Anterior cingulate cortex (tissue), 58 donors: Measurements from ENCODE around the gene SHISA2.
"Not testable (repeated sequence)": the region's sequence is repeated elsewhere in the genome, so short reads cannot be mapped to it uniquely, and the experiment has no call there.

Experiments used
- DNase-seq, 58 donors: peaks; one replicate each; lab custom pipeline; 2025; lab: John Stamatoyannopoulos, UW

SHISA2 gene

DNA sequence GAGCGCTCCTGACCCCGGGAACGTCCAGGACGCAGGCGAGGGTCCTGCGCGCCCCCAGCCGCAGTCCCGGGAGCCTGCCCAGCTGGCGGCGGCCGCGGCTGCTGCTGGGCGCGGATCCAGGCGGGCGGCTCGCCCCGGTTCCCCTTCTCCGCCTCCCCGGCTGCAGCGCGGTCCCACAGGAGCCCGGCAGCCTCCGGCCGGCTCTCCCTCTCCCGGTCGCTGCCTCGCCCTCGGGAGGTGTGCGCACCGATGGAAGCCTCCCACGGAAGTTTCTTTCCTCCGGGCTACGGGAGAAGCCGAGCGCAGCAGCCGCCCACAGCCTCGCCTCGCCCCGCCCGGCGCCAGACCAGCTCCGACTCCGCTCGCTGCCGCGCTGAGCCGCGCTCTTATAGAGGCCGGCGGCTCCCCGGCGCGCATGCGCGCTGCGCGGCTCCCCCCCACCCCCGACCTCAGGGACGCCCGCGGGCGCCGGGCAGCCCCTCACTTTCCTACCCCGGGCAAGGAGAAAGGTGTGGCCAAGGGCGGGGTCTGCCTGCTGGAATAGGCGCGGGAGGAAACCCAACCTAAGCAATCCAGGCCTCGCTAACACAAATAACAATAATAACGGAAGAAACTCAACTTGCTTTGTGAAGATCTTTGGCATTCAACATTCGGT is at the start of gene SHISA2:
TSS of gene SHISA2 (minus strand) at position 360 of the 655 bp plus-strand sequence. CDS start 1,041 bp downstream, outside the sequence.
- peak in 36 of 58 donors; percentile 13 to 64 (median 40) for DNase-seq

DNA sequence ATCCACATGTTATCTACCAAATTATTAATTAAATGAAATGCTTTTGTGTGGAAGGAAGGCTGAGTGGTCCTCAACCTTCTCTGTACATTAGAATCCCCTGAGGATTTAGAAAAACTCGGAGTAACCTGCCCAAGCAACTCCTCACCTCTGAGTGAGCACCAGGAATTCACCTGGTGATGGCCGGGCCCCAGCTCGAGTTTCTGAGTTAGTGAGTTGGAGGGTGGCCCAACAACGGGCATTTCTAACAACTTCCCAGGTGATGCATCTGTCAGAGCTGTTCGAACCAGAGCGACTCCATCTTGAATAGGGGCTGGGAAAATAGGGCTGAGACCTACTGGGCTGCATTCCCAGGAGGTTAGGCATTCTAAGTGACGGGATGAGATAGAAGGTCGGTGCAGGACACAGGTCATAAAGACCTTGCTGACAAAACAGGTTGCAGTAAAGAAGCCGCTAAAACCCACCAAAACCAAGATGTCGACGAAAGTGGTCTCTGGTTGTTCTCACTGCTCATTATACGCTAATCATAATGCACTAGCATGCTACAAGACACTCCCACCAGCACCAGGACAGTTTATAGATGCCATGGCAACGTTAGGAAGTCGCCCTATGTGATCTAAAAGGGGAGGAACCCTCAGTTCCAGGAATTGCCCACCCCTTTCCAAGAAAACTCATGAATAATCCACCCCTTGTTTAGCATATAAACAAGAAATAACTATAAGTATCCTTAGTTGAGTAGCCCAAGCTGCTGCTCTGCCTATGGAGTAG is 44.2 kb upstream of the SHISA2 start:
- no peak for DNase-seq

DNA sequence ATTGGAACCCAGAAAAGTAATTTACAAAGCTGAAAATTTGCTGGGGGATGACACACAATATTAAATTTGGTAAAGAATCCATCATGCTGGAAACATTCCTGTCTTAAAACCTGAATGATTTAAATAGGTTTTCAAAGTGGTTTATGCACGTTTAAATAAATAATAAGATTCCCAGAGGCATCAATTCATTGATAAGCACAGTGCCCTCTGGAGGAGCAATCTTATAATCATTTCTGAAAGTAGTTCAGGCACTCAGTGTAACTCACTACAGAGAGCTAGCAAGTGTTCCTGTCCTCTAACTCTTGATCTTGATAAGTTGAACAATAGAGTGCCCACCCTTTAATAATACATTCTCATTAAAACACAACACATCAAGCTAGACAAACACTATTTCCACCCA is 43.5 kb upstream of the SHISA2 start:
- DNase-seq: no peak

DNA sequence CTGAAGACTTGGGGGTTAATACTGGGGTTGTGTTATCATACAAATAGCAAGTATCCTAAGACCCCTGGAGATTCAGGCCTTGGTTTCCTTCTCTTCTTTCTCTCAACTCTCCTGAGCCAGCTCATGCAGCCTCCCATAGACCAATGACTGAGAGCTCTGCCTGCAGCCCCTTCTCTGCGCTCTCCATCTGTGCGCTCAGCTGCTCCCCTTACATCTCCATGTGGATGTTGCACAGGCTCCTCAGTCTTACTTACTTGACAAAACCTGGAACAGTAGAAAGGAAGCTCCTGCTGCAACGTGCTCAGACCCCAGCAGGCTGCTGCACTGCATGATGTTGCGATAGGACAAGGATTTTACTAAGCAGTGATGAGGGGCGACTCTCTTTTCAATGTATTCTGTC is 25.0 kb upstream of the SHISA2 start:
- not testable (repeated sequence) for DNase-seq

- no peak for DNase-seq
Measured at GRCh38 chr13:26075498-26075897, 23.7 kb upstream of the SHISA2 start.

- no peak for DNase-seq
Measured at GRCh38 chr13:26074706-26075105, 22.9 kb upstream of the SHISA2 start.

DNA sequence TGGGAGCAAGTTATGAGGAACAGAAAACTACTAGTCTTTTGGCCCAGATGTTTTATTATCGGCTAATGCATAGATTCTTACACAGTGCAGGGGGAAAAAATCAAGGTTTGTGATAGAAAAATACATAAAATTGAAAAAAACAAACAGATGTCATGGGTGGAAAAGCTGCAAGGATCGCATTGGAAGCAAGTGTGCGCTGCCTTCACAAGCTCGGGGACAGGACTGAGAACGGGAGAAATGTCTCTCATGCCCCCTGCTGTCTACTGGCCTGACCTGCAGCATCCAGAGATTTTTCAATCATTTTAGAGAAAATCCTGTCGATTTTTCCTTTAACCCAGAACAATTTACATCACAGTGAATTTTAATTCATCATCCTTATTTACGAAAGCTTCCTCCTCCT is 20.5 kb upstream of the SHISA2 start:
- DNase-seq: not testable (repeated sequence)

DNA sequence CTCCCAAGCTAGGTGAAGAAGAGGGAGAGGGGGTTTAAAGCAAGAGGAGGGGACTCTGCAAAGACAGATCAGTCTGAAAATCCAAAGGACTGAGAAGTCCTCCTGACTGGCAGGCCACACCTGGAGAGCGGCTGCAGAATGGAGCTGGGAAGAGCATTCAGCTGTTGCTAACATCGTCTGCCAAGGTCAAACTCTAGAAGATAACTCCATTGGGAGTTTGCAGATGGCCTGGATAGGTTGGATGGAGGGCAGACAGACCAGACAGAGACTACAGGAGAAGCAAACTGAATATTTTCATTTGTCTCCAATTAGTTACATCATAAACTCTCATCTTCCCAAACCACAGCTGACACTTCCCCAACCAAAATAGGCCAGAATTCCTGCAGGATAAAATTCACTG is 19.9 kb upstream of the SHISA2 start:
- DNase-seq: no peak

DNA sequence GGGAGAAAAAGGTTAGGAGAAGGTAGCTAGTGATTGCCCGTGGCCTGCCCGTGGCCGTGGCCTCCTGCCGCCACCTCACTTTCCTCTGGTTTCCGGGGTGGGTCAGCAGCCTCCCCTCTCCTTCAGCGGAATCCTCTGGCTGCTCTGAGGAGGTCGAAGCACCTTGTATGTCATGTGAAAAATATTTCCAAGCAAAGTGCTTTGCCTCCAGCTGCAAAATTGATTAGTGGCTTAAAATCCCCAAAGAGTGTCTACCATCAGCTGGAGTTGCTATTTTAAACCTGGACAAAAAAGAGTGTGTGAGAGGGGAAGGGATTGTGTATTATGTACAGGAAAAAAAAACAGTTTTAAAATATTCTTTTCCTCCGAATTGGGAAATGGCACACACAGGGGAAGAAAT is 17.8 kb upstream of the SHISA2 start:
- DNase-seq: not testable (repeated sequence)

DNA sequence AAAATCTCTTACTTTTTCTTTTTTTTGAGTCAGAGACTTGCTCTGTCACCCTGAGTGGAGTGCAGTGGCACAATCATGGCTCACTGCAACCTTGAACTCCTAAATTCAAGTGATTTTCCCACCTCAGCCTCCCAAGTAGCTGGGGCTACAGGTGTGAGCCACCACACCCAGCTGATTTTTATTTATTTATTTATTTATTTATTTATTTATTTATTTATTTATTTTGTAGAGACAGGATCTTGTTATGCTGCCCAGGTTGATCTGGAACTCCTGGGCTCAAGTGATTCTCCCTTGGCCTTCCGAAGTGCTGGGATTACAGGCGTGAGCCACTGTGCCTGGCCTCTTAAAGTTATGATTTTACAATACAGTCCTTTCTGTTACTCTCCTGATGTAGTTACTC is 16.6 kb upstream of the SHISA2 start:
- DNase-seq: not testable (repeated sequence)

DNA sequence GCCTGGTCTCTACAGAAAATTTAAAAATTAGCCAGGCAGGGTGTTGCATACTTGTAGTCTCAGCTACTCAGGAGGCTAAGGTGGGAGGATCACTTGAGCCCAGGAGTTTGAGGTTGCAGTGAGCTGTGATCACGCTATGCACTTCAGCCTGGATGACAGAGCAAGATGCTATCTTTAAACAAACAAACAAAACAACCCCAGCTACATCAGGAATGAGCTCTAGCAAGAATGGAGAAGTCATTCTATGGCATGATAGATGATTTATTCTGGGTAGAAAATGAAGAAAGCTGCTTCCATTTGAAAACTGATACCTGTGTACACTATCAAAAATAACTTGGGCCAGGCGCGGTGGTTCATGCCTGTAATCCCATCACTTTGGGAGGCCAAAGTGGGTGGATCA is 15.8 kb upstream of the SHISA2 start:
- no peak for DNase-seq

GRCh38 chr13:26066492-26066891 is 14.7 kb upstream of the SHISA2 start:
- not testable (repeated sequence) for DNase-seq

DNA sequence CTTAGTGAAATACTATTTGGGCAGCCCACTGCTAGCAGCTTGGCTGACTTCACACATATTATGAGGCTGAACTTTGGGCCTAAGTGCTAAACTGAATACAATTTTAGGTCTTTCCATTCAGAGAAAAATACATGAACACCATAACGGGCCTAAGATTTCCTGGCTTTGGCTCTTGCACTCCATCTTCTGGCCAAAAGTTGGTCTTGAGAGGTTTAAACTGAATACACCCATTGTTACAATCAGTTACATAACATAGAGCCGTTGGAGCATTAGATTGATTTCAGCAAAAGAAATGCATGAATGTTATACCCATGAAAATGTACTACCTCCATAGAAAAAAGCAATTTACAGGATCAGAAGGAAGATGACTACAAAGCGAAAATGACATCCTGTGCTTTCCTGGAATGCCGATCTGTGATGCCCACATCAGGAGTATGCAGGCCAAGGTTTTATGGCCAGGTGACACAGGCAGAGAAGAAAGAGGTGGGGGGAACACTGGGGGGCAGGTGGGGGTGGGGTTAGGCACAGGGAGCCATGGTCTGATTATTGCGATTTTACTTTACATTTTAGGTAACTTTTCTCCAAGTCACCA is 11.1 kb upstream of the SHISA2 start:
- DNase-seq: peak in 31 of 58 donors; percentile 3 to 80 (median 26)

- DNase-seq: no peak
Measured at GRCh38 chr13:26061947-26062346, 10.1 kb upstream of the SHISA2 start.

DNA sequence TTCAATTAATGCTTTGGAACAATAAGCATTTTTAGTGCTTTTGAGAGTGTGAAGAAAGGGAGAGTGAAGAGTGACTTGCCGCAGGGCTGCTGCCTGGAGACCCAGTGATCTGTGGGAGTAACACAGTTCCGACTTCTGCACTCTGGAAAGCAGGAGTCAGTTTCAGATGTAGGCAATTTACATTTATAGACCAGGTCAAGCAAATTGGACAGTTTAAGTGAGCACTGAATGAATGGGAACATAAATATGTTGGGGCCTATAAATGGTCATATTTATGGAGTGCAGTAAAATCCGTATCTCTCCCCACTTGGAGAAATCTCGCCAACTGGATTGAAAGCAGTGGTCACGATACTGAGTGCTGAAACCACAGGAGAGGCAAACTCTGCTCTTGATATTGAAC is 9.4 kb upstream of the SHISA2 start:
- DNase-seq: no peak

DNA sequence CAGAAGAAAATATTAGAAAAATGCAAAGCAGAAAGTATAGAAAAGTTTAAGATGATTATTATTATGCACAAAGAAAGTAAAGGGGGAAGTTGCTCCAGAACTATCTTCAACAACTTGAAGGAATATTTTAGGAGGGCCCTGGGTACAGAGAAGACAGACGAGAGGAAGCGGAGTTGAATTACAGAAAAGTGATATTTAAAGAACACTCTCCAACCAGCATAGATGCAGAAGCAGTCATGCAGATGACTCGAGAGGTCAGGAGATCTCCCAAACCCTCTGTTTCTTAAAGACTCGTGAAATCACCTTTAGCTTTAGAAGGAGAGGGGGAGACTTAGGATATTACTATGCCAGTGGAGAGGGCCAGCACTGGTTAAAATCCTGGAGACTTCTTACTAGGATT is 8.5 kb upstream of the SHISA2 start:
- DNase-seq: no peak

GRCh38 chr13:26058704-26059103 is 6.9 kb upstream of the SHISA2 start:
- no peak for DNase-seq

DNA sequence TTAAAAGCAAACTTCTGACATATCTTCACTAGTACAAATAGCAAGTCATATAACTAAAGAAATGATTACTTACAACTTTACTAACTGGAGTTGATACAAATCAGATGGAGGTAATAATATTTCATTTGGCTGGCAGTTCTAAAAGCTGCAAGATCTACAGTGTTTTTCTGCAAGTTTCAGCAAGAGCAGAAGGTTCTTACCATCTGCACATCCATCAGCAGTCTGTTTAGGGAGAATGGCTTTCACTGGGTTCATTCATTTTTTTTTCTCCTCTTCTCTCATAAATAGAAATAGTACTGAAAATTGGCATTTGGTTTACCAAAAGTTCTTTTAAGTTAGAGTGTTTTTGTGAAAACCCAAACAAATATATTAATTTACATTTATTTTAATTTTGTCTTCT is 3.1 kb upstream of the SHISA2 start:
- no peak for DNase-seq

GRCh38 chr13:26053418-26053980 is 1.7 kb upstream of the SHISA2 start:
- no peak for DNase-seq

DNA sequence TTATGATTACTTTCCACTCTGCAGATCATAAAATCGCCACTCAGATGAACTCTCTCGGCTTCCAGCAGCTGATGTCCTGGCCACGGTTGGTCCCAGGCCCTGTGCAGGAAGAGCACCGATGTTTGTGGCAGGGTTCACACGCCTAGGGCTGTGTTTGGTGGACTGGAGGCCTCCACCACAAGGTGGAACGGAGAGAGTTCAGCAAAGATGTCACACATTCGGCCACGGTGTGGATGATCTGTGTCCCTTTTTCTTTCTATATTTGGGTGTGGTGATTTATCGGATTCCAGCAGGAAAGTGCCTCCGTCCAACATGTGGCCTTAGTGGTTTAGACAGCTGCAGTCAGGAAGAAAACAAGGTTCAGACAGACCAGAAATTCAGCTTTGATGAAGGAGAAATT is 521 bp upstream of the SHISA2 start:
- peak in 2 of 58 donors; percentile 16 to 38 for DNase-seq

GRCh38 chr13:26051231-26051656 is 572 bp downstream of the SHISA2 start:
- DNase-seq: peak in 12 of 58 donors; percentile 14 to 57 (median 38)
